NCI-H1930 (cell line): Measurements from ENCODE around the gene FAM47E.

Source experiments
- DNase-seq, 2 experiments: peaks; one replicate each; lab custom pipeline; 2025; lab: John Stamatoyannopoulos, UW

Gene FAM47E

DNA sequence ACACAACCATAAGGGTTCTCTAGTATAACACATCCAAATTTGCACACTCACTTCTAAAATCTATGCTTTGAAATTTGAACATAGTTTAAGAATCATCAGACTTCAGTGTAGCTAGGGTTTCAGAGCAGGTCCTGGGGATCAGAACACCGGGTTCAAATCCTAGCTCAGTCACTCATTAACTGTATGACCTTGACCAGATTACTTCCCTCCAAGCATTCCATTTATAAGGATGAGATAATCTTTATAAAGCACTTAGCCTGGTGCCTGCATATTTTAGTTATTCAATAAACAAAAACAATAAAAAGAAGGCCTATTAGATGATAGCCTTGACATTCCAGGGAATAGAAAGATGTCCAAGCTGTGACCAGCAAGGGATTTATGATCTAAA lies 50.2 kb downstream of the FAM47E start:
- no peak for DNase-seq

DNA sequence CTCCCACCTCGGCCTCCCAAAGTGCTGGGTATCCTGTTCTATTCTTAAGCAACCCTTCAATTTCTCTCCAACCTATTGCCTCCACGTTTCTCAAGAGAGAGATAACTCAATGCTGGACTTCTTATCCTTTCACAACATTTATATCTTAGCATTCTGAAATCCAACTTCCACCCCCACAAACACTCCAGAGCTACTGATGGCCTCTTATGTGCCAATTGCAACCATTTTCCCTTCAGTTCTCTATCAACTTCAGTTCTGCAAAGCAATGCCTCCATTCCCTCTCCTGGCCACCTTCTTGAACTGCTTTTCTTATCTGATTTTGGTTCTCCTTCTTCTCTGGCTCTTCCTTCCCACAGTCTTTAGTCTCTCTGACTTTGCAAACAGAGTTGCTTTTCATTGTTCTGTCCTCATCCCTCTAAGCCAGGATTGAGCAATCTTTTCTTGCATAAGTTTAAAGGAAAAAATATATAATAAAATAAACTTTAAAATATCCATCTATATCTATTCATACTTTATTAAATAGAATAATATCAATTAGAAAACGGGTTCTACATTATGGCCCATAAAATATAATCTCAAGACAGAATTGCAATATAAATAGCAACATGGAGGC lies 51.4 kb downstream of the FAM47E start:
- DNase-seq = no peak

DNA sequence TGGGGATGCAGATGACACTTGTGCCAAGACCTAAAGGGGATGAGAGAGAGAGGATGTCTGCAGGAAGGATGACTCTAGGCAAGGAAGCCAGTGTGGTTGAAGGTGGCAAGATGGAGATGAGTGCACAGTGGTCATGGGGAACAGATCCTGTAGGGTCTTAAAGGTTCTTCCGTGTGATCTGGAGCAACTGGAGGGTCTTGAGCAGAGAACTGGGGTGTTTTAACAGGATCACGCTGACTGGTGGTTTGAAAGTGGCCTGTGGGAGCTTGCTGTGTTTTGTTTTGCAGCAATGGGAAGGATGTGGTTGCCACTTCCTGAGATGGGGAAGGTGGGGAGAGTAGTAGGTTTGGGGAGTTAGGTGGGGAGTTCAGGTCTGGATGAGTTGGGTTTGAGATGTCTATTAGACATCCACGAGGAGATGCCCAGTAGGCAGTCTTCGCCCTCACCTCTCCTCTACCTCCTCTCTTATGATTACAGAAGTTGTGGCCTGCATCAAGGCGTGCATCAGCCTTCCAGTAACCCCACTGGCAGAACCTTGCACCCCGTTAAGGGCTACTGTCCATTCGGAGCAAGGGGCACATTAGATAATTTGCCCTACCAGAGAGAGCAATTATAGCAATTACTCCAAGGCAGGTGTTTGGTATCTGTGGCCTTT lies 53.6 kb downstream of the FAM47E start:
- DNase-seq = no peak

- DNase-seq = peak; percentile 36 to 53
Measured at GRCh38 chr4:76305971-76306881, 54.7 kb downstream of the FAM47E start, which contains the start of gene STBD1. STBD1 (plus strand) TSS chr4:76306733; CDS start chr4:76306770, 37 bp downstream.

GRCh38 chr4:76306882-76307659 lies 55.5 kb downstream of the FAM47E start:
- DNase-seq = peak; percentile 51

- no peak for DNase-seq
Measured at GRCh38 chr4:76307660-76308014, 56.1 kb downstream of the FAM47E start.

GRCh38 chr4:76308548-76308947 lies 57.0 kb downstream of the FAM47E start:
- DNase-seq = no peak

DNA sequence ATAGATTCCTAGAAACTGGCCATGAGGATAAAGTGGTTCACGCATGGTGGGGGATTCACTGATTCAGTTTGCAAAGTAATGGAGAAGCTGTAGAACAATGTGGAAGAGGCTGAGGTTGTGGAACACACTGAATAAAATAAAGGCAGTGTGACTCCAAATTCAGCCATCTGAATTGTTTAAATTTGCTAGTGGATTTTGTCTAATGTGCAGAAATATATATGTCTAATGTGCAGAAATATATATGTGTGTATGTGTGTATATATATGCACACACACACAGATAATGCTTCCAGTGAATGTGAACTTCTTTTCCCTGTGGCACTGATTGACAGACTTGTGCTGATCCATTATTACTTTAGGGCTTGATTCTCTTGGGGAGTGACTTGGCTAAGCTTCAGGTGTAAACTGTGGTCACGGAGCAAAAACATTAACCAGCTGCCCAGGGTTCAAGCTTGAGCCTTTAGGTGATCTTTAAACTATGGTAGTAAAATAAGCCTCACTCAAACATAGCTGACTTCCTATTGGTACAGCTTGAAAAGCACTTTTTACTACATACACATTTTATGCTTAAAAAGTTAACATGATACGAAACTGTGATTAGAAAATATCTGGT lies 58.5 kb downstream of the FAM47E start:
- DNase-seq = no peak

GRCh38 chr4:76310683-76311082 lies 59.2 kb downstream of the FAM47E start:
- no peak for DNase-seq

GRCh38 chr4:76311896-76312331 lies 60.4 kb downstream of the FAM47E start:
- DNase-seq = no peak

DNA sequence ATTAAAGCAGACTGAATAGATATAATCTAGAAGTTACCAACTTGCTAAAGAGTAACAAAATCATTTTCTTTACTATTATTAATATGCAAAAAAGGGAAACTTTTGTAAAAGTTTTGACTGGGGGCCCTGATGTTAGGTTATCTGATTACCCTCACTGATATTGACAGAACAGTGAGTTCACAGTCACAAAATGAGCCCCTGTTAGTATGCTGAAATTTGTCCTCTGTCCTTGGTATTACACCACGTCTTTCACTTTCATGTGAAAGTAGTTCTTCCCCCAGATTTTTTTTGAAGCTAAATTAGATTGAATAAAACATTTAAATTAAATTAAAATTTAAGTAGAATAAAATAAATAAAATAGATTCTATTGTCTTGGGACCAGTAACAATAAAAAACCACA lies 60.9 kb downstream of the FAM47E start:
- no peak for DNase-seq

- no peak for DNase-seq
Measured at GRCh38 chr4:76313547-76313946, 62.0 kb downstream of the FAM47E start.

- DNase-seq = no peak
Measured at GRCh38 chr4:76315267-76315918, 63.9 kb downstream of the FAM47E start.

DNA sequence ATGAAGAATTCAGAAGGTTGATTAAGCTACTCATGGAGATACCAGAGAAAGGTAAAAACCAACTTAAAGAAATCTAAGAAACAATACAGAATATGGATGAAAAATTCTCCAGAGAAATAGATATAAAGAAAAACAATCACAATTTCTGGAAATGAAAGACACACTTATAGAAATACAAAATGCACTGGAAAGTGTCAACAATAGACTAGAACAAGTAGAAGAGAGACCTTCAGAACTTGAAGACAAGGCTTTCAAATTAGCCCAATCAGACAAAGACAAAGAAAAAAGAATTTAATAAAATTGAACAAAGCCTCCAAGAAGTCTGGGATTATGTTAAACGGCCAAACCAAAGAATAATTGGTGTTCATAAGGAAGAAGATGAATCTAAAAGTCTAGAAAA lies 64.6 kb downstream of the FAM47E start:
- DNase-seq = no peak

DNA sequence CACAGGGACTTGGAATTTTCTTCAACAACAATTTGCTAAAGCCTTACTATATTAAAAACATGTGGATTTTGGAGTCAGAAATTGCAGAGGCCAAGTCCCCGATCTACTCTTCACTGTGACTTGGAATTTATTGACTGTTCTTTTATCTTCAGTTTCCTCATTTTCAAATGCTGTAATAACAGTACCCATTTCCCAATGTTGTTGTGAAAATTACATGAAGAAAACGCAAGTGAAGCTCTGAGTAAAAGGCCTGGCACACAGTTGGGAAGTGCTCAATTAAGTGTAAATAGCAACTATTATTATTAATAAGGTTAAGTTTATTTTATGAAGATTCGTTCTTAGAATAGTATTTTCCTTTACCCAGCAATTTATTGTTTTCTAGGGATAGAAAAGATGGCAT lies 70.7 kb downstream of the FAM47E start:
- DNase-seq = no peak

DNA sequence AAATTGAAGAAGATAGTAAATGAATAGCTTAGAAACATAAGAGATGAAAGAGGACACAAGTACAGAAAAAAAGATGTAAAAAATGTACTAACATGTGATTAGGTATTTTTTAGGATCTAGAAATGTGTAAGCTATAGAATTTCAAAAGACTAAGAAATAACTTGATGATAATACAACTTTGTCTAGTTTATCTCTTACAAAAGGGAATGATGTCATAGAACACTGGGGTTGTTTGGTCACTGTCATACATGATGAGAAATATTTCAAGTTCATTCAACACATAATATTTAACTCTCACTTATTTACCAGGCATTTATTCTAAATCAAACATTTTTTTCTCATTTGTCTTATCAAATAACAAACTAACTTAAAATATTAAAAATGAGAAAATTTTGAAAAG lies 73.6 kb downstream of the FAM47E start:
- DNase-seq = no peak

GRCh38 chr4:76326515-76326914 lies 75.0 kb downstream of the FAM47E start:
- DNase-seq = no peak
